GM12872 (cell line): ENCODE measurements around the gene QKI.

ENCODE experiments used
- CTCF ChIP-seq: IDR thresholded peaks from 3 replicates; pipeline ENCODE4 v1.5.1; 2011; ENCODE audit warnings: low read depth, mild to moderate bottlenecking, low read length, moderate library complexity; ENCODE audit not compliant: insufficient read depth

QKI gene

GRCh38 chr6:163394659-163395058 lies 19.9 kb upstream of the QKI start:
- TF ChIP-seq CTCF, result no peak

DNA sequence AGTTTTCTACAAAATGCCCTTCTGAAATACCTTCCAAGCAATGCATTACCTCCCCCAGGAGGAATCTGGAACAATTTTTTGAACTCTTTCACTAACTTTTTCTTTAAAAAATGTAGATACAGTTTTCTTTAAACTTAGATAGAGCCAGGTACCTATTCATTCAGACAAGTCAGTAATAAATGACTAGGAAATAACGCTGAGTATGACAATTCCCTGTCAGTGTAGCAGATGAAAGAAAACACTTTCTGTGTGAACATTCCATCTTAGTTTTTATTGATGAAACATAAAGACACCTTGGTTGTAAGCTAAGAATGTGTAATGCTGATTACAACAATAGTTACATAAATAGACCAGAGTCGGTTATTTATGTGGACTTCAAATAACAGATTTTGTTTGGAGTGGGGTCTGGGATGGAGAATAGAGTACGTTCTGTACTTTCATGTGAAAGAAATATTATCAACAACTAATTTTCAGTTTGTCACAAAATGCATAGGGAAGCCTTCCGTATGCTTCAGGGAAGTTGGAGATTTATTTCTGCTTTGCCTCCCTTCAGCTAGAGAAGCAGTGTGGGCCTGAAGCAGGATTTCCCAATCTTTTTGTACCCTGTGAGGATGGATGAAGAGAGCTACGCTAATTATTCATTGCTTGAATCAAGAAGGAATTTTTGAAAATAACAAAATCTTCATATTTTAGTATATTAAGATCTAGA lies 19.2 kb upstream of the QKI start:
- TF ChIP-seq CTCF, result no peak

- no peak for TF ChIP-seq CTCF
Observed at GRCh38 chr6:163395831-163396185, 18.7 kb upstream of the QKI start.

- TF ChIP-seq CTCF, result no peak
Observed at GRCh38 chr6:163397326-163397725, 17.2 kb upstream of the QKI start.

DNA sequence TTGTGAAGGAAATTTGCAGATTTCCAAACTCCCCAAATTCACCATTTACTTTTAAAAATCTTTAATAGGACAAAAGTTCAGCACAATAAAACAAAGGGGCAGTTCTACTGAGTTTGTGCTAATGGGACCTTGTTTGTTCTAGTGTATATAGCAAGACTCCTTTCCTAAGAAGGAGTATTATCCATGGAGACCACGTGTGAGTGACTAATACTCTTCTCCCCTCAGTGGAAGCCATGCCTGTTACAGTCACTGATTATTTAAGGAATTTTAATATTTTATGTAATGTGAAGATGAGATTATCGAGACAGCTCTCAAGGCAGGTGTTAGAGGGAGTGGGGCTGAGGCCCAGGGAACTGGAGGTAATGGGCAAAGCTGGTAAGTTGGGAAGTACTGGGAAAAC lies 16.4 kb upstream of the QKI start:
- TF ChIP-seq CTCF, result no peak

DNA sequence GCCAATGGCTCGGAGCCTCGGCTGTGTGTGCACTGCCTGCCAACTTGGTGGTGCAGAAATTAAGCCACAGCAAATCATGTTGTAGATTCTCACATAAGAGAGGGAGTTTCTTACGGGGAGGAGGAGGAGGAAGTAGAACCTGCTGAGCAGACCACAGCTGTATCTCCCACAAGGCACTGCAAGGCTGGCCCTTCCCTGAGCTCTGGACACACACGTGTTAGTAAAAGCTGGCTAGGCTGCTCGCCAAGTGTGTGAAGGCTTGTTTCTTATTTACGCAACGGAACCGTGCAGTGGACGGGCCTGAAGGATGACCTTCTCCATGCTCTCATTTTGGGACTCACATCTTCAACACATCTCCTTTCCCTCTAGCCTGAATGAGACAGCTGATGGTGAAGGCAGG lies 15.7 kb upstream of the QKI start:
- TF ChIP-seq CTCF, result no peak

GRCh38 chr6:163400509-163400908 lies 14.0 kb upstream of the QKI start:
- no peak for TF ChIP-seq CTCF
